ENCODE results near the gene RTCB. TPM values are rescaled to one million over a fixed set of nuclear protein-coding genes. Genes with fewer than 3 reads are reported as not detected.
A peak's percentile ranks its signal among the peaks of the same experiment; 100 is the strongest.
"Not testable (repeated sequence)": the region's sequence is repeated elsewhere in the genome, so short reads cannot be mapped to it uniquely, and the experiment has no call there.

RTCB gene
- total RNA-seq, 2 donors from 2014 or later: 87.2 to 117 TPM

DNA sequence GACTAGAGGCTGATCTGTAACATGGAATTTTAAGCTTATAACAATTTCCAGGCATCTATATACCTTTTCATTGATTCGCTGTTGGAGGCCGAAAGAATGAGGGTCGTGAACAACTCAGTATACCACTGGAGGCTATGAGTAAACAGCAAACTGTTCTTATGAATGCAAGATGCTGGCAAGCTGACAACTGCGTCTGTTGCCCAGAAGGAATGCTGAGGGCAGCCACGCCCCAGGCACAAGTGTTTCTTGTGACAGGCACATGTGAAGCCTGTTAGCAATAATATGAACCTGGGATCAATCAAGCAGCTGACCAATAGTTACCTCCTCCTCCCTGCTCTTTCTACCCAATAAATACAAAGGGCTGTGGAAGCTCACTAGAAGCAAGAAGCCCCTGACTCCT is 15.3 kb downstream of the RTCB start:
- DNase-seq (no peak), ATAC-seq (no peak)
- intact Hi-C loops (cut with DNase I, micrococcal nuclease): no loop called here

DNA sequence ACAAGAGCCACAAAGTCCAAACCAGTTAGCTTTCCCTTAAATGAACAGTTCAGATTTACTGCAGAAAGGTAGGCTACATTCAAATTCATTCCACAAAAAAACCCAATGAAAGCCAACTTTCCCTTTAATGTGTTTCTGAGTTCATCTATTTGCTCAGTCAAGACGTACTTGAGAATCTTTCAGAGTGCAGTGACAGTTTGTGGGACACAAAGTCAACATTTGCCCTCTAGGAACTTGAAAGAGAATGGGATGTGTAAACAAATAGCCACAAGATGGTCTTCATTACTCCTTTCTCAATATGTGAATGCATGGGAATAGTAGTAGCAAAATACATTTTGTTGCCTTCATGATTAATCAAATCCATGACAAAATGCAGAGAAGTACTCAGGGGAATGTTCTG is 15.8 kb downstream of the RTCB start:
- DNase-seq (no peak), ATAC-seq (no peak)
- intact Hi-C loops (cut with DNase I, micrococcal nuclease): no loop called here

DNA sequence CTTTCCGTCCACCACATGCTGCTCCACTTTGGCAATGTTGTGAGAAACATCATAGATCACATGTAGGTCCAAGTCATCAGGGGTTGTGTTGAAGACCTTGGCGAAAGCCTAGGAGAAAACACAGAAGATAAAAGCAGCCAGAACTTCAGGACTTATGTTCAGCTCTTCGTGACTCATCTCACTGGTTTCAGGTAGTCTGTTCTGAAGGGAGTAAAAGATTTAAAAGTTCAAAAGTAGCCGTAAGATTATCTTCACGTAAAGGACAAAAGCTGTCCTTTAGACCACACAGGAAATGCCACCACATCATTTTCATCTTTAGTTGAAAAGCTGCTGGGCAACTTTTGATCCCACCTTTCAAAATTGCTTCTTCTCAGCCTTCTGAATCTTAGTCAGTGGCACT is 16.9 kb downstream of the RTCB start:
- intact Hi-C loops (cut with DNase I, micrococcal nuclease): no loop called here
- no peak for ATAC-seq
- DNase-seq: no peak

DNA sequence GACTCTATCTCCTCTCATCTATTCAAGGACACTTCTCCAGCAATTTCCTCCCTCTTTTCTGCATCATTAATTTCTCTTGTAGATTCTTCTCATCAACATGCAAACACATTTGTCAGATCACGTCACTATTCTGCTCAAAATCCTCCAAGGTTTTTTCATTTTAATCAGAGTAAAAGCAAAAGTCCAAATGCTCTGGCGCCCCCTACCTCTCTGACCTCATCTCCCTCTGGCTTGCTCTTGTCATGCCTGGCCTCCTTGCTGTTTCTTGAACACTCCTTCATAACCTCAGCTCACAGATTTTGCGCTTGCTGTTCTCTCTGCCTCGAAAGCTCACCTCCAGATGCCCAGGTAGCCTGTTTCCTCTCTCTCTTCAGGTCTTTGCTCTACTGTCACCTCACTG is 22.4 kb downstream of the RTCB start:
- intact Hi-C loops (cut with DNase I, micrococcal nuclease): no loop called here
- ATAC-seq (peak; percentile 32), DNase-seq (no peak)

DNA sequence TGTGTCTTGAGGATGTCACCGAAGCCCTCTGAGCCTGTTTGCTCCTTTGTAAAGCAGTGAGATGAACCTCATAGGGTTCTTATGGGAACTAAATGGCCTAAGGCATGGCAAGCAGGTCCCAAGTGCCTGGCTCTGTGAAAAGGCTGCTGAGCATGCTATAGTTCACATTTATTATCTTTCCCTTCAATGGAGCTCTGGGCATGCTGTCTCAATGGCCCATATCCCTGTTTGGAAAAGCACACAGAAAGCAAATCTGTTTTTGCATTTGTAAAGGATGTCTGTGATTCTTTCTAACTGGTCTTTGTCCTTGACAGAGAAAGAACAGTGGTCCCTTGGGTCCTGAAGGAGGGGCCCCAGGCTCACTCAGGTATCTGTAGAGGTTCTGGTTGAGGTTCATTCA is 26.4 kb downstream of the RTCB start:
- ATAC-seq (peak; percentile 13), DNase-seq (no peak)
- intact Hi-C loops (cut with DNase I, micrococcal nuclease): no loop called here

DNA sequence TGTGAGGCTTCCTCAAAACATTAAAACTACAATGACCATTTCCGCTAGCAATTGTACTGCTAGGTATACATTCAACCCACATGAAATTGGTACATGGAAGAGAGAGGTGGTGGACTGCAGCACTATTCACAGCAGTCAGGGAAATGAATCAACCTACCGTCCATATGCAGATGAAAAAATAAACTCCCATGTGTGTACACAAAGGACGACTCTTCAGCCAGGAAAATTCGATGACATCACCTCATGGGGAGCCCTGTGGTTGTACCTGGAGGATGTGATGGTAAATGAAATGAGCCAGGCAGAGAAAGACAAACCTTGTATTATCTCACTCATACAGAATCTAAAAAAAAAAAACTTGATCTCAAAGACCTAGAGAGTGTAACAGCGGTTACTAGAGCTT is 31.1 kb downstream of the RTCB start:
- no peak for ATAC-seq
- no peak for DNase-seq
- intact Hi-C loops (cut with DNase I, micrococcal nuclease): no loop called here

DNA sequence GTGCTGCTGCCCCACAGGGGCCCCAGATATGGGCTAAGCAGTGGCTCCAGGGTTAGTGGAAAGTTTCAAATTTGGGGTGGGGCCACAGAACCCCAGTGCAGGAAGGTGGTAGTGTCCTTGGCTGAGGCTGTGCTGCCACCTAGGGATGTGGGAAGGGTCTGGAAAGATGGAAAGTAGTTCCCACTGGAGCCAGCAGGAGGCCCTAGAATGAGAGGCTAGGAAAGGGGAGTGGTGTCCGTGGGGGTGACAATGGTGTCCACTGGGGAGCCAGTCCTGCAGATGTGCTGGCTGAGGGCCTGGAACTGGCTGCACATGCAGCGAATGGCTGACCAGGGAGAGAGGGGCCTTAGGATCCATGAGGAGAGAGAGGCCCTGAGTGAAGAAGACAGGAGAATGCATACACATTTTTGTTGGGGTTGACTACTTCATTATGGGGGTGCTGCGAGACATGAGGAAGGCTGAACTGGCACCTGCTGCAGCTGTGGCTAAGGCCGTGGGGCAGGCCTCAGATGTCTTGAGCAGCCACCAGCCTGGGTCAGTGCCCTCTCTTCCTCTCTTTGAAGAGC is 33.3 kb downstream of the RTCB start:
- ATAC-seq: peak; percentile 79
- peak in 1 of 2 donors; percentile 29 for DNase-seq
- intact Hi-C loops (cut with DNase I, micrococcal nuclease): no loop called here

DNA sequence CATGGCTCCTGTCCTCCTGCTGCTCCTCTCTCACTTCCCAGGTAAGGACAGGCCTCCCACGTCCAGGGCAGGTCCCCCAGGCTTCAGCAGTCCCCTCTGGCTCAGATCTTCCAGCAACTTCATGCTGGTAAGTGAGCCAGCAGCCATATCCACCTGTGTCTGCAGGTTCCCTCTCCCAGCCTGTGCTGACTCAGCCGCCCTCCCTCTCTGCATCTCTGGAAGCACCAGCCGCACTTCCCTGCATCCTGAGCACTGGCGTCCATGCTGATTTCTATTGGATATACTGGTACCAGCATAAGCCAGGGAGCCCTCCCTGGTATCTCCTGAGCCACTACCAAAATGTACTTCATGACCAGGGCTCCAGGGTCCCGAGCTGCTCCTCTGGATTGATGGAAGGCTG is 35.4 kb downstream of the RTCB start:
- intact Hi-C loops (cut with DNase I, micrococcal nuclease): no loop called here
- DNase-seq (no peak), ATAC-seq (no peak)

DNA sequence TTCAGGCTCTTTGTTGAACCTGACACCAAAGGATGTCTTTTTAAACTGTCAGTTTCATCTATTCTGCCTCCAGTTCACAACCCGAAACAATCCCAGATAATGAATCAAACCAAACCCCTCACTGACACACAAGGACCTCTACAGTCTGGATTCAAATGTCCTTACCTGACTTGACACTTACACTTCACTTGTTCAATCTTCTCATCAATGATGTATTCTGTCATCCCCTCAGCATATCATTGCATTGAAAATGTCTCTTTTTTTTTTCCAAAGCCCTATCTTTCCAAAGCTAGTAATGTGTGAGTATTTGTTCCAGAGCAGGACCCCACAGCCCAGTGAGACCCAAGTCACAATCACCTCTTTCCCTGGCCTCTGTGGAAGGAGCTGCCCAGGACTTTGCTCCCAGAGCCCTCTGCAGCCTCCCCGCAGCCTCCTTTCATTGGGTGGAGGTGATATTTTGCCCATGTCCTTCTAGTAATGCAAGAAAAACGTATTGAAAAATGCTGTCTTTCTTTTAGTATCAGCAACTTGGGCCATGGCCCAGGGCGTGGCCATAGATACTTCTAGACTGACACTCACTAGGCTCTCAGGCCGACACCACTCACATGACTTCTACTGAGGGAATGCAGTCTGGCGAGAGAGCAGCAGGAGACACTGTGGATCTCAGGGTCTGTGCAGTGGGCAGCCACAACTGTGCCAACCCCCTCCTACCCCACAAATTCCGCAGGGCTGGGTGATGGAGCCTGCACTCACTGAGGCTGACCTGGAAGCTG is 36.2 kb downstream of the RTCB start:
- intact Hi-C loops (cut with DNase I, micrococcal nuclease): no loop called here
- ATAC-seq: no peak
- no peak for DNase-seq

DNA sequence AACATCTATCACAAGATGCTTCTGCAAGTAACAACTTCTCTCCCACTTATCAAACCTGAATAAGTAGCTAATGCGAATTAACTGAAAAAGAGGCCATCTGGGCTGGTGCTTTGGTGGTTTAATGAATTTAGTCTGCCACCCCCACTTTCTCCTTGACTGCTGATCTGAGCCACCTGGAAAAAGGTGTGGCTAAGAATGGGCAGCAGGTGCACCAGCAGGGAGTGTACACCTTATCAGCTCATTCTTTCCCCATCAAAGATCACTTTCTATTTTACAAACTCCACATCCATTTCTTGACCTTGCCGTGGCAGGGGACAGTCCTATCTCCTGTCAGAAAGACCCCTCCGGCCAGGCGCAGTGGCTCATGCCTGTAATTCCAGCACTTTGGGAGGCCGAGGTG is 47.8 kb downstream of the RTCB start:
- DNase-seq: no peak
- intact Hi-C loops (cut with DNase I, micrococcal nuclease): no loop called here
- peak; percentile 83 for ATAC-seq

DNA sequence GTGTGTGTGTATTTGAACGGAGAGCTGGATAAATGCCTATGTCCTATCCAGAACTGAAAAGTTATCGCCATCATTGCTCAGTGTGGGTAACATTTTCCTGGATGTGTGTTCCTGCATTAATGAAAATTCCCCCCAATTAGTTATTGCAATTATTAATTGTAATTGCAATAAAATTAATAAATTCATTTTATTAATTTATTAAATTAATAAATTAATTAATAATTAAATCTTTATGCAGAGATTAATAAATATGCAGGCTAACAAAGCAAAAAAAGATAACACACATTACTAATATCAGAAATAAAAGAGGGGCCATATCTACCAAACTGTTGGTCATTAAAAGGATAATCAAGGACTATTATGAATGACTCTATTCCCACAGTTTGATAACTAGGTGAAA is 50.8 kb downstream of the RTCB start:
- DNase-seq (no peak), ATAC-seq (no peak)
- intact Hi-C loops (cut with DNase I, micrococcal nuclease): no loop called here

DNA sequence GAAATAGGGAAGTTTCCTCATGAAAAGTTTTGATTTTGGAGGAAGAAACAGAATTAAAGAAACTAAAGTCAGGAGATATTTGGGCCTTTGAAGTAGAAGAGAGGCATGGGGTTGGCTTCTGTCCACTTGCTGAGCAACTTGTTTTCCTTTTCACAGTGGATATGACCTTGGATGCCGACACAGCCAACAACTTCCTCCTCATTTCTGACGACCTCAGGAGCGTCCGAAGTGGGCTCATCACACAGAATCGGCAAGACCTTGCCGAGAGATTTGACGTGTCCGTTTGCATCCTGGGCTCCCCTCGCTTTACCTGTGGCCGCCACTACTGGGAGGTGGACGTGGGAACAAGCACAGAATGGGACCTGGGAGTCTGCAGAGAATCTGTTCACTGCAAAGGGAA is 52.0 kb downstream of the RTCB start:
- ATAC-seq; intact Hi-C loops (cut with DNase I, micrococcal nuclease); DNase-seq: not testable (repeated sequence)

DNA sequence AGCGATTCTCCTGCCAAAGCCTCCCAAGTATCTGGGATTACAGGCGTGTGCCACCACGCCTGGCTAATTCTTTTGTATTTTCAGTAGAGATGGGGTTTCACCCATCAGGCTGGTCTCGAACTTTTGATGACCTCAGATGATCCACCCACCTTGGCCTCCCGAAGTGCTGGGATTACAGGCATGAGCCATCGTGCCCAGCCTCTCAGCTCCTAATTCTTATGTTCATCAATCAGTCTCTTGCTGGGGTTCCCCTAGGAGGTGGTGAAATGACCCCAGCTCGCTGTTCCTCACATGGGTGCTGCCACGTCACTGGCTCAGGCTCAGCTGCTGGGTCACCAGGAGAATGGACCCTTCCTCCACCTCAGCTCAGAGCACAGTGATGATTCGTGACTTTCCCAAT is 54.5 kb downstream of the RTCB start, which contains the start of gene RFPL3:
RFPL3 (plus strand) TSS at position 301 of the 400 bp plus-strand sequence. CDS start 205 bp downstream, outside the sequence.
- DNase-seq; ATAC-seq; intact Hi-C loops (cut with DNase I, micrococcal nuclease): not testable (repeated sequence)

DNA sequence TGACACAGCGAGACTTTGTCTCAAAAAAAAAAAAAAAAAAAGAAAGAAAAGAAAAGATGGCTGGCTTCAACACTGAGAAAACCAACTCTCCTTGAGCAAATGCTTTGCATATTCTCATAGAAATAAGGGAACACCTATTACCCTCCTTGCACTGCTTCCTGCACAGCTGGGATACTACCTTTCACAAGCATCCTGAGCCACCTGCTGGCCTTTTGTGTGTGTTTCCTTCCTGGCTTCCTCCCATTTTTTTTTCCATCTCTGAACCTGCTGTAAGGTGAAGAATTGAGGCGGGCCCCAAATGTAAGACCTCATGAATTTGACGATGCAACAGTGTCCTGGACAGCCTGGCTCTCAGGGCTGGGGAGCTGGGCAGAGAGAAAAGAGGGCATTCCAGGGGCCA is 56.3 kb downstream of the RTCB start:
- ATAC-seq: peak; percentile 58

DNA sequence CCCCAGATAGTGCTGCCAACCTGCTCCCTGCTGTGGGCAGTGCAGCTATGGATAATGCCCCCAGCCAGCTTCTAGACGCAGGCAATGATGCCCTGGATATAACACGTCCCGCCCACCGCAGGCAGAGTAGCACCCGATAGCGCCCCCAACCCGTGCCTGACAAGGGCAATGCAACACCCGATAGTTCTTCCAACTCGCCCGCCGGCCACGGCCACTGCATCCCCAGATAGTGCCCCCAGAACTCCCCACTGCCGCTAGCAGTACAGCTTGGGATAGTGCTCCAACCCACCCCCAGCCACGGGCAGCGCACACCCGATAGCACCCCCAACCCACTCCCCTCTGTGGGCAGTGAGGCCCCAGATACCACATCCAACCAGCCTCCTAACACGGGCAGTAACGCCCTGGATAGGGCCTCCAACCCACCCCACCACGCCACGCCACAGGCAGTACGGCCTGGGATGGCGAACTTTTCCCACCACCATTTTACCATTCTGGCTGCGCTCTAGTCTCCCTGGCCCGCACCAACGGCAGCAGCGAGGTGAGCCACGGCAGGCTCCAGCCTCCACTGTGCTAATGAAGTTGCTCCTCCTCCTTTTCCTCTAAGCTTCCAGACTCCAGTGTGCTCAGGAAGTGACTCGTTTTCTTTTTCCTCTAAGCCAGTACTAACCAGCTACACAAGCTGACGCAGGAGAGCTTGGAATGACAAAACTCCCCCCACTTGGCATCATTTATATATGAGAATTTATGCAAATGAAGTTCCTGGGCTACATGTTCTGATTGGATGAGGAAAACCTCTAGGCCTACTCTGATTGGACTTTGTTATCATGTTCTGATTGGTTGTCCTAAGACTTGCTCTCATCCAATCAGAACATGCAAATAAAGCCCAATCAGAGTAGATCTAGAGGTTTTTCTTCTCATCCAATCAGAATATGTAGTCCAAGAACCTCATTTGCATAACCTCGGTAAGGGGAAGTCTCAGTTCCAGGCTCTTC is 57.4 kb downstream of the RTCB start:
- no peak for DNase-seq
- no peak for ATAC-seq
- intact Hi-C loops (cut with DNase I, micrococcal nuclease): no loop called here

More for the DNA sequence above, 56.3 kb downstream of the RTCB start:
- intact Hi-C loops (cut with DNase I, micrococcal nuclease): no loop called here
- DNase-seq: no peak

DNA sequence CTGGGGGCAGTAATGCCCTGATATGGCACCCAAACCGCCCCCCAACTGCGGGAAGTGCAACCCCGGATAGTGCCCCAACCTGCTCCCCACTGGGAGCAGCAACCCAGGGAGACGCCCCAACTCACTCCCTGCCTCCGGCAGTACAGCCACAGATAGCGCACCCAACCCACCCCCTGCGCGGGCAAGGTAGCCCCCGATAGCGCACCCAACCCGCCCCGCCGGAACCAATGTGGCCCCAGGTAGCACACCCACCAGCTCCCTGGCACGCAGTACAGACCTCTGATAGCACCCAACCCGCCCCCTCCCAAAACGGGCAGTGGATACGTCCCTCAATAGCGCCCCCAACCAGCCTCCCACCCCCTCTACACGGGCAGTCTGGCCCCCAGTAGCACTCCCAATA is 58.2 kb downstream of the RTCB start:
- intact Hi-C loops (cut with DNase I, micrococcal nuclease): no loop called here
- ATAC-seq (no peak), DNase-seq (no peak)

DNA sequence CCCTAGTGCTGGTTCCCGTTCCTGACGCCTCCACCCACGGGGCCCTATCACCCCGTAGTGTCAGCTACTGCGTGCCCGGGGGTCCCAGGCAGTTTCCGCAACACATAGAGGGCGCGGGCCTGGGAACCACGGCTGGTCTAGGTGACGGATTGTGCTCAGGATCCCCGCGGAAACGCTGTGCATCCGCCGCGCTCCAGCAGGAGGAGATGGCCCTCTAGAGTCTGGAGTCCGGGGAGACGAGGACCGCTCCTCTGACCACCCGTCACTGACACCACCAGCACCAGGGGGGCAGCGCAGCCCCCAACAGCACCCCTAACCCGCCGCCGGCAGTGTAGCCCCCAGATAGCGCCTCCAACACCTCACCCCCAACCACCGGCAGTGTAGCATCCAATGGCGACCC is 58.8 kb downstream of the RTCB start:
- intact Hi-C loops (cut with DNase I, micrococcal nuclease): no loop called here
- DNase-seq: no peak
- ATAC-seq: no peak

DNA sequence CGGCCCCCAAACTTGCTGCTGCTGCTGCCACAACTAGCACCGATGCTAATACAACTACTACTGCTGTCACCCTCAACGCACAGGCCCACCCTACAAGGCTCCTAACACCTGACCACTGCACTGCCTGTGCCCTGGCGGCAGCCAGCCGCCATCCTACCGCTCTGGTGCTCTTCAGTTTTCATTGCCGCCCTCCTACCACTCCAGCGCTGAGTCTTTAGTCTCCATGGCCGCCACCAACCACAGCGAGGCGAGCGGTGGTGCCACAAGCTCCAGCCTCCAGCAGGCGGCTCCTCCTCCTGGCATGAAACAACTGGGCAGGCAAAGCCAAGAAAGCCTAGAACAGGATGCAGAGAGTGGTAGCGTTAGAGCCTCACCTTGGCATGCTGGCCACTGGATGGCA is 59.4 kb downstream of the RTCB start:
- DNase-seq (no peak), ATAC-seq (no peak)
- intact Hi-C loops (cut with DNase I, micrococcal nuclease): no loop called here

DNA sequence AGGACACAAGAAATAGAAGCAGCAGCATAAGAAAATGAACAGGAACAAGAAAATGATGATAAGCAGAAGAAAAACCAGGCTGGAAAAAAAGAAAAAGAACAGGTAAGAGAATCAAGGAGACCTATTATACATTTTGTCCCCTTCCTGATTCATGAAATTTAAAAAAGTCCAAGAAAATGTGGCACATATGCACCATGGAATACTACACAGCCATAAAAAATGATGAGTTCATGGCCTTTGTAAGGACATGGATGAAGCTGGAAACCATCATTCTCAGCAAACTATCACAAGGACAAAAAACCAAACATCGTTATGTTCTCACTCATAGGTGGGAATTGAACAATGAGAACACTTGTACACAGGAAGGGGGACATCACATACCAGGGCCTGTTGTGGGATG is 60.2 kb downstream of the RTCB start:
- ATAC-seq, DNase-seq: not testable (repeated sequence)

More for the DNA sequence above, 60.2 kb downstream of the RTCB start:
- intact Hi-C loops (cut with DNase I, micrococcal nuclease): not testable (repeated sequence)

Measured in left colon (tissue), 2 donors.